T-cell (primary cell): Measurements from ENCODE around the gene LSAMP. TPM values are rescaled to one million over a fixed set of nuclear protein-coding genes. Genes with fewer than 3 reads are reported as not detected.
"Not testable (repeated sequence)": the region's sequence is repeated elsewhere in the genome, so short reads cannot be mapped to it uniquely, and the experiment has no call there.

ENCODE experiments used
- ATAC-seq, 4 experiments: fragments of 200-7000 bp in 3 of 4; fragments of 150-1000 bp in 1 of 4; cut with Tn5 transposase; replicated peaks in 1 of 4; 1 replicate in 3 of 4; 2 replicates in 1 of 4; pipeline ENCODE4 v1.10.0; 2021; ENCODE audit warnings: moderate library complexity in 3 of 4, mild to moderate bottlenecking in 2 of 4, moderate number of reproducible peaks in 1 of 4
- CTCF ChIA-PET, 2 donors: fragments of 300-600 bp; sonication (Branson Sonifier 250); formaldehyde crosslinking; loops; one replicate each; lab custom pipeline; 2022; ENCODE audit warnings: antibody characterized with exemption in 2 of 2; lab: Charles Lee
- POLR2A ChIA-PET, 2 donors: fragments of 300-600 bp; sonication (Branson Sonifier 250); formaldehyde crosslinking; loops; one replicate each; lab custom pipeline; 2022; ENCODE audit warnings: antibody characterized with exemption in 2 of 2; lab: Charles Lee
- DNase-seq, 35 experiments: peaks; one replicate each; pipeline versions ENCODE4 v3.0.0 to v3.0.0-alpha.2; 2013 to 2023
- H3K27ac ChIP-seq: one replicate; pipeline ENCODE4 v1.5.1; 2013; ENCODE audit warnings: low read length
- H3K27me3 ChIP-seq, 2 experiments: replicated peaks in 1 of 2; 1 replicate in 1 of 2; 2 replicates in 1 of 2; pipeline versions ENCODE4 v1.6.1 to v1.7.0; 2013; ENCODE audit warnings: low read length in 1 of 2, mixed read lengths in 1 of 2; ENCODE audit not compliant: control insufficient read depth in 2 of 2, insufficient read depth in 2 of 2; ENCODE audit errors: extremely low read depth in 1 of 2
- H3K36me3 ChIP-seq, 2 donors: 1 replicate in 1 of 2; 2 replicates in 1 of 2; pipeline versions ENCODE4 v1.6.1 to v1.7.0; 2013; ENCODE audit warnings: low read length in 1 of 2; ENCODE audit not compliant: control insufficient read depth in 2 of 2, insufficient read depth in 1 of 2; ENCODE audit errors: extremely low read depth in 1 of 2
- H3K4me1 ChIP-seq, 2 experiments: 1 replicate in 1 of 2; 2 replicates in 1 of 2; pipeline versions ENCODE4 v1.6.1 to v1.7.0; 2013; ENCODE audit warnings: low read length in 2 of 2, mixed read lengths in 1 of 2; ENCODE audit not compliant: insufficient read depth in 2 of 2, control insufficient read depth in 1 of 2; ENCODE audit errors: extremely low read depth in 1 of 2
- H3K4me3 ChIP-seq, 2 donors: 1 replicate in 1 of 2; 2 replicates in 1 of 2; pipeline versions ENCODE4 v1.5.1 to v1.7.0; 2013; ENCODE audit warnings: mild to moderate bottlenecking in 2 of 2, low read length in 1 of 2, moderate library complexity in 1 of 2; ENCODE audit not compliant: control insufficient read depth in 1 of 2; ENCODE audit errors: extremely low read depth in 1 of 2
- H3K9me3 ChIP-seq: 2 replicates; pipeline ENCODE4 v1.7.0; 2013
- H3K27ac Mint-ChIP-seq, 2 donors: one replicate each; pipeline ENCODE4 v1.8.0; 2020 to 2021; ENCODE audit warnings: mild to moderate bottlenecking in 2 of 2, mixed read lengths in 2 of 2
- H3K27me3 Mint-ChIP-seq, 2 donors: one replicate each; pipeline ENCODE4 v1.8.0; 2021 to 2022; ENCODE audit warnings: mixed read lengths in 2 of 2
- H3K36me3 Mint-ChIP-seq: one replicate; pipeline ENCODE4 v1.8.0; 2021; ENCODE audit warnings: mixed read lengths
- H3K4me1 Mint-ChIP-seq, 3 donors: one replicate each; pipeline ENCODE4 v1.8.0; 2020 to 2022; ENCODE audit warnings: mixed read lengths in 3 of 3, mild to moderate bottlenecking in 1 of 3
- H3K4me3 Mint-ChIP-seq, 3 donors: one replicate each; pipeline ENCODE4 v1.8.0; 2020 to 2022; ENCODE audit warnings: mild to moderate bottlenecking in 3 of 3, mixed read lengths in 3 of 3, moderate library complexity in 3 of 3
- H3K9me3 Mint-ChIP-seq, 3 donors: one replicate each; pipeline ENCODE4 v1.8.0; 2020 to 2022; ENCODE audit warnings: mixed read lengths in 3 of 3
- WGBS: methylation state at CpG from one replicate; pipeline ENCODE4 v1.1.5; 2013; ENCODE audit warnings: missing lambda C conversion rate; ENCODE audit not compliant: insufficient coverage; 5-methylcytosine and 5-hydroxymethylcytosine counted together
- total RNA-seq, 35 experiments: library from RNA in 6 of 35; stranded (reverse) in 6 of 35; fragments of 120-200 nt in 1 of 35; gene quantifications; one replicate each; pipeline versions ENCODE4 v1.2.1 to v1.2.4 and lab custom pipeline; 2013 to 2026

Gene LSAMP
- total RNA-seq, 5 donors from 2014 or later (not counting 1 experiment from before 2014, with no cell fraction given), result 0.03 to 0.28 (median 0.06) TPM; not detected in 2

GRCh38 chr3:116084999-116085791 lies 360.1 kb downstream of the LSAMP start:
- Mint-ChIP-seq H3K27ac (no peak overlapping the region), H3K36me3 (no peaks in the 10 kb centered on the region), H3K9me3 (peaks cover 0 to 3% (median under 1%) of the 10 kb centered on the region in 3 donors), H3K27me3 (no peaks in the 10 kb centered on the region), H3K4me1 (no peaks in the 10 kb centered on the region), H3K4me3 (no peak overlapping the region)
- Histone ChIP-seq H3K36me3 (no peaks in the 10 kb centered on the region), H3K27me3 (no peaks in the 10 kb centered on the region), H3K4me1 (no peaks in the 10 kb centered on the region), H3K27ac (no peak overlapping the region), H3K9me3 (no peaks in the 10 kb centered on the region), H3K4me3 (no peak overlapping the region)
- DNase-seq (no peak), ATAC-seq (no peak)
- ChIA-PET POLR2A (no interaction called here), CTCF (no interaction called here)
- no CpG with 5 or more reads among the region's 4 CpGs for WGBS

GRCh38 chr3:116083683-116084082 lies 361.6 kb downstream of the LSAMP start:
- CTCF ChIA-PET, result interaction anchor here in 1 of 2 donors (0.6 kb wide), 1 partner anchor 1325 kb away, joined by 3 read pairs; no protein-coding TSS in a partner anchor
- Mint-ChIP-seq H3K27ac (no peak overlapping the region), H3K36me3 (no peaks in the 10 kb centered on the region), H3K9me3 (peaks cover 0 to 5% (median 3%) of the 10 kb centered on the region in 3 donors), H3K4me1 (no peaks in the 10 kb centered on the region), H3K4me3 (no peak overlapping the region), H3K27me3 (no peaks in the 10 kb centered on the region)
- no peaks in the 10 kb centered on the region for H3K9me3 ChIP-seq
- no peaks in the 10 kb centered on the region for H3K4me1 ChIP-seq
- no peak for ATAC-seq
- no peaks in the 10 kb centered on the region for H3K27me3 ChIP-seq
- no peak overlapping the region for H3K4me3 ChIP-seq
- no peak overlapping the region for H3K27ac ChIP-seq
- no peak for DNase-seq
- WGBS, result no CpG with 5 or more reads among the region's 2 CpGs
- POLR2A ChIA-PET, result no interaction called here
- H3K36me3 ChIP-seq, result no peaks in the 10 kb centered on the region

GRCh38 chr3:116078561-116078960 lies 366.7 kb downstream of the LSAMP start:
- no peaks in the 10 kb centered on the region for H3K27me3 ChIP-seq
- no peaks in the 10 kb centered on the region for H3K9me3 ChIP-seq
- Mint-ChIP-seq H3K4me1 (no peaks in the 10 kb centered on the region), H3K27ac (no peak overlapping the region), H3K9me3 (peaks cover 0 to 5% (median 3%) of the 10 kb centered on the region in 3 donors), H3K27me3 (no peaks in the 10 kb centered on the region), H3K36me3 (no peaks in the 10 kb centered on the region), H3K4me3 (no peak overlapping the region)
- H3K4me3 ChIP-seq, result no peak overlapping the region
- no peaks in the 10 kb centered on the region for H3K36me3 ChIP-seq
- ChIA-PET CTCF (no interaction called here), POLR2A (no interaction called here)
- no peaks in the 10 kb centered on the region for H3K4me1 ChIP-seq
- no peak overlapping the region for H3K27ac ChIP-seq
- 73% methylated on average over 2 of the region's 7 CpGs for WGBS
- ATAC-seq, result no peak
- no peak for DNase-seq

- 100% methylated on average over 1 of the region's 2 CpGs for WGBS
- Mint-ChIP-seq H3K27me3 (no peaks in the 10 kb centered on the region), H3K9me3 (peaks cover 0 to 5% (median 2%) of the 10 kb centered on the region in 3 donors), H3K27ac (no peak overlapping the region), H3K4me3 (no peak overlapping the region), H3K36me3 (no peaks in the 10 kb centered on the region), H3K4me1 (no peaks in the 10 kb centered on the region)
- Histone ChIP-seq H3K27ac (no peak overlapping the region), H3K9me3 (no peaks in the 10 kb centered on the region), H3K27me3 (no peaks in the 10 kb centered on the region), H3K4me3 (no peak overlapping the region), H3K36me3 (no peaks in the 10 kb centered on the region), H3K4me1 (no peaks in the 10 kb centered on the region)
- ChIA-PET CTCF (interaction anchor here in 1 of 2 donors (0.6 kb wide), 1 partner anchor 31 kb away, joined by 8 read pairs; no protein-coding TSS in a partner anchor), POLR2A (no interaction called here)
- DNase-seq (no peak), ATAC-seq (no peak)
These were observed 367.7 kb downstream of the LSAMP start for GRCh38 chr3:116077557-116077956.

- no peaks in the 10 kb centered on the region for H3K36me3 Mint-ChIP-seq
- no peaks in the 10 kb centered on the region for H3K36me3 ChIP-seq
- ATAC-seq (no peak), DNase-seq (no peak)
- no peak overlapping the region for H3K4me3 Mint-ChIP-seq
- ChIA-PET POLR2A (no interaction called here), CTCF (interaction anchor here in 1 of 2 donors (0.6 kb wide), 1 partner anchor 30 kb away, joined by 8 read pairs; no protein-coding TSS in a partner anchor)
- H3K27me3 Mint-ChIP-seq, result no peaks in the 10 kb centered on the region
- no peaks in the 10 kb centered on the region for H3K4me1 Mint-ChIP-seq
- no CpG with 5 or more reads among the region's 1 CpG for WGBS
- no peak overlapping the region for H3K27ac Mint-ChIP-seq
- H3K4me3 ChIP-seq, result no peak overlapping the region
- H3K9me3 Mint-ChIP-seq, result peaks cover 0 to 5% (median 2%) of the 10 kb centered on the region in 3 donors
- H3K4me1 ChIP-seq, result no peaks in the 10 kb centered on the region
- no peaks in the 10 kb centered on the region for H3K27me3 ChIP-seq
- no peak overlapping the region for H3K27ac ChIP-seq
- H3K9me3 ChIP-seq, result no peaks in the 10 kb centered on the region
These were observed 368.2 kb downstream of the LSAMP start for GRCh38 chr3:116077059-116077458.

- H3K4me1 Mint-ChIP-seq, CTCF ChIA-PET, H3K4me3 Mint-ChIP-seq, H3K9me3 Mint-ChIP-seq, H3K27me3 Mint-ChIP-seq, H3K27me3 ChIP-seq, H3K36me3 ChIP-seq, H3K27ac Mint-ChIP-seq, H3K4me1 ChIP-seq, H3K9me3 ChIP-seq, DNase-seq, H3K4me3 ChIP-seq, H3K27ac ChIP-seq, H3K36me3 Mint-ChIP-seq, ATAC-seq: not testable (repeated sequence)
- WGBS, result no CpG with 5 or more reads among the region's 8 CpGs
- POLR2A ChIA-PET, result interaction anchor here in 1 of 2 donors (0.6 kb wide), 1 partner anchor 49 kb away, joined by 3 read pairs; no protein-coding TSS in a partner anchor
These were observed 374.6 kb downstream of the LSAMP start for GRCh38 chr3:116070516-116071278.
